HG03439 (cell line): ENCODE data around the gene VPS35.
A peak's percentile ranks its signal among the peaks of the same experiment; 100 is the strongest.

Experiments
- ATAC-seq: cut with Tn5 transposase; IDR thresholded peaks from one replicate; pipeline ENCODE4 v1.9.1; 2021; ENCODE audit warnings: mild to moderate bottlenecking, moderate library complexity; ENCODE audit not compliant: unreplicated experiment

The VPS35 gene

GRCh38 chr16:46620266-46621005 lies 68.5 kb downstream of the VPS35 start:
- peak; percentile 6 for ATAC-seq

- ATAC-seq = no peak
Measured at GRCh38 chr16:46618516-46618915, 70.5 kb downstream of the VPS35 start.

DNA sequence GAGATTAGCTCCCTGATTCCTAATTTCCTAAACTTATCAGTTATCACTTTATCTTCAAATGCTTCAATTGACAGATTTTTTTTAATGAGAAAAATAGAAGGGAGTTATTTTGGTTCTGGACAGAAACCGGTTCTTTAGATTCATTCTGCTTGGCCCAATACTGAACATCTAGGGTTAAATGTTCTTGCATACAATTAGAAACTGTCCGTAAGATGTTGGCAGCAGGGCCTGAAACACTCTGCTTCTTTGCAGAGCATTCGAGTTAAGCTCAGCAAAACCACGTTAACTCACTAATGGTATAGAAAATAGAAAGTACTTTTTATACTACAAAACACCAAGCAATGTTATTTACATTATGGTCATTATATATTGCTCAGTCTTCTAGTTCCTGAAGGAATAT lies 75.0 kb downstream of the VPS35 start:
- no peak for ATAC-seq

GRCh38 chr16:46613352-46613751 lies 75.6 kb downstream of the VPS35 start:
- no peak for ATAC-seq

DNA sequence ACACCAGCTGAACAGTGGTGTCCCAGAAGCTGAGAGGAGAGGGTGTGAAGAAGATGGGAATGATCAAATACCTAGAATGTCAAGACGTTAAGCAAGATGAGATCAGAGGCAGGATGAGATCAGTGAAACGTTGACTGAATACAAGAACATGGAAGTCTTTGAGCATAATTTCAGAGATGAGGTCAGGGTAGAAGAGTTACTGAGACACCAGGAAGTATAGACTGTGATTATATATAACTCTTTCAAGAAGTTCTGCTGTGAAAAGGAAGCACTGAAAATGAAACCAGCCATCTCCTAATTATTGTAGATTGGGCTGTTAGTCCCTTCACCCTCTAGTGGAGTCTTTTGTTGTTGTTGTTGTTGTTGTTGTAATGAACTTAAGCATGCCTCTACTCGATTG lies 76.9 kb downstream of the VPS35 start:
- ATAC-seq = no peak

DNA sequence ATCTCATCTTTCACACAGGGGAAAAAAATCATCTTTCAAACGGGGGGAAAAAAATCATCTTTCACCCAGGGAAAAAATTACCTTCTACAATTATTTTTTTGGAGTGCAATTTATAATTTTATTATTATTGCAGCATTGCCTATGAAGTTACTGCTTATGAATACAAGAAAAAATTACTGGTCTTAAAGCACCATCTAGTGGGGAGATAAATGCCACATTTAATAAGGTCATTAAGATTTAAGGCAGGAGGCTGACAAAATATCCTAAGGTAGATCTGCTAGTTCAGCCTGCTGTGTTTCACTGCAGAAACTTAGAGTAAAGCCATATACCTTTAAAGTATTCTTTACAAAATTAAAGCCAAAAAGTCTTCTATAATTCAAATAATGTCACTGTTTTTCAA lies 81.4 kb downstream of the VPS35 start:
- no peak for ATAC-seq

DNA sequence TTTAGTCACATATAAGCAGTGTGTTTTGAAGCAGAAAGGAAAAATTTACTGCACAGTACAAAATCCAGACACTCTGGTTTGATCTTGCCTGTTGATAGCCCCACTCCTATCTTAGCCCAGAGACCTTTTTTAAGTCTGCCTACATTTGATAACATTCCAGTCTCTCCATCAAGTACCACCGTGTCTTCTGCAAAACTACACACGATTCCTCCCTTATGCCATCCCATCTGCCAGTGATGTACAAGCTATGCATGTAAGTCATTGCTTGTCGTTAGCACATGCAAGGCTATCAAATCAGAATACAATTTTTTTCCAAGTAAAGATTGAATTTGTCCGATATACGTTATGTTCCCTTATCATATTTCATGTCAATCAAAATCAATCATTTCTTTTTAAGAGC lies 82.7 kb downstream of the VPS35 start:
- no peak for ATAC-seq
